ENCODE data around the gene EVPL.

DNA sequence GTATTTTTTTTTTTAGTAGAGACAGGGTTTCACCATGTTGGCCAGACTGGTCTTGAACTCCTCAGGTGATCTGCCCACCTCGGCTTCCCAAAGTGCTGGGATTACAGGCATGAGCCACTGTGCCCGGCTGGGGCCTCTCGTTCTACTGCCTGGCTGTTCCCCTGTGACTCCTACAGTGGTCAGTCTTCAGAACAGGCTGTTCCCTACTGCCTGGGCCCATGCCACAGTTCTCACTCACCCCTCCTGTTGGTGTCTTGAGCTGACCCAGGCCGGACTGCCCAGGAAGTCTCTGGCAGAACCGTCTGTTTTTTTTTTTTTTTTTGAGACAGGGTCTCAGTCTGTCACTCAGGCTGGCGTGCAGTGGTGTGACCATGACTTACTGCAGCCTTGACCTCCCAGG lies 23.2 kb downstream of the EVPL start:
- TF ChIP-seq, protein P1, sequence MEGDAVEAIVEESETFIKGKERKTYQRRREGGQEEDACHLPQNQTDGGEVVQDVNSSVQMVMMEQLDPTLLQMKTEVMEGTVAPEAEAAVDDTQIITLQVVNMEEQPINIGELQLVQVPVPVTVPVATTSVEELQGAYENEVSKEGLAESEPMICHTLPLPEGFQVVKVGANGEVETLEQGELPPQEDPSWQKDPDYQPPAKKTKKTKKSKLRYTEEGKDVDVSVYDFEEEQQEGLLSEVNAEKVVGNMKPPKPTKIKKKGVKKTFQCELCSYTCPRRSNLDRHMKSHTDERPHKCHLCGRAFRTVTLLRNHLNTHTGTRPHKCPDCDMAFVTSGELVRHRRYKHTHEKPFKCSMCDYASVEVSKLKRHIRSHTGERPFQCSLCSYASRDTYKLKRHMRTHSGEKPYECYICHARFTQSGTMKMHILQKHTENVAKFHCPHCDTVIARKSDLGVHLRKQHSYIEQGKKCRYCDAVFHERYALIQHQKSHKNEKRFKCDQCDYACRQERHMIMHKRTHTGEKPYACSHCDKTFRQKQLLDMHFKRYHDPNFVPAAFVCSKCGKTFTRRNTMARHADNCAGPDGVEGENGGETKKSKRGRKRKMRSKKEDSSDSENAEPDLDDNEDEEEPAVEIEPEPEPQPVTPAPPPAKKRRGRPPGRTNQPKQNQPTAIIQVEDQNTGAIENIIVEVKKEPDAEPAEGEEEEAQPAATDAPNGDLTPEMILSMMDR (conservative IDR thresholded peaks at IDR 0.05; ENCODE audit: low read depth in 2 of 2), result no peak
- TF ChIP-seq EZH2phosphoT487 (IDR thresholded peaks at IDR 0.05; ENCODE audit: unreplicated experiment), result no peak
- TF ChIP-seq POLR2AphosphoS5 (IDR thresholded peaks at IDR 0.05; ENCODE audit: low read depth), result no peak
- TF ChIP-seq REST (IDR thresholded peaks at IDR 0.05; ENCODE audit: unreplicated experiment), result no peak
- TF ChIP-seq CREB1 (CRISPR knock-in tag; IDR thresholded peaks at IDR 0.05; ENCODE audit: low read depth), result no peak
- no peak for TF ChIP-seq EZH2 (IDR thresholded peaks at IDR 0.05; ENCODE audit: low read depth, unreplicated experiment)
- TF ChIP-seq NANOG (IDR thresholded peaks at IDR 0.05; ENCODE audit: borderline replicate concordance), result no peak
- no peak for TF ChIP-seq JUNB (IDR thresholded peaks at IDR 0.05; ENCODE audit: unreplicated experiment)
- TF ChIP-seq, protein P2, sequence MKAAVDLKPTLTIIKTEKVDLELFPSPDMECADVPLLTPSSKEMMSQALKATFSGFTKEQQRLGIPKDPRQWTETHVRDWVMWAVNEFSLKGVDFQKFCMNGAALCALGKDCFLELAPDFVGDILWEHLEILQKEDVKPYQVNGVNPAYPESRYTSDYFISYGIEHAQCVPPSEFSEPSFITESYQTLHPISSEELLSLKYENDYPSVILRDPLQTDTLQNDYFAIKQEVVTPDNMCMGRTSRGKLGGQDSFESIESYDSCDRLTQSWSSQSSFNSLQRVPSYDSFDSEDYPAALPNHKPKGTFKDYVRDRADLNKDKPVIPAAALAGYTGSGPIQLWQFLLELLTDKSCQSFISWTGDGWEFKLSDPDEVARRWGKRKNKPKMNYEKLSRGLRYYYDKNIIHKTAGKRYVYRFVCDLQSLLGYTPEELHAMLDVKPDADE (IDR thresholded peaks at IDR 0.05), result no peak
- TF ChIP-seq STAT1 (IDR thresholded peaks at IDR 0.05; ENCODE audit: unreplicated experiment), result no peak
- TF ChIP-seq ZNF331 (CRISPR knock-in tag; IDR thresholded peaks at IDR 0.05; ENCODE audit: low read depth), result no peak

Measured in GM23338 (cell line).